Fibroblast of lung (primary cell): ENCODE data around the gene PSMD1. TPM values are rescaled to one million over a fixed set of nuclear protein-coding genes. Genes with fewer than 3 reads are reported as not detected.

Source experiments
- DNase-seq, 2 donors: peaks; one replicate each; pipeline versions ENCODE4 v3.0.0 to v3.0.0-alpha.2; 2010; ENCODE audit warnings: low read depth in 2 of 2
- H2AFZ ChIP-seq: 2 replicates; pipeline ENCODE4 v1.5.1; 2012; ENCODE audit warnings: low read length, control low read depth, inconsistent platforms
- H3K27ac ChIP-seq: 2 replicates; pipeline ENCODE4 v1.5.1; 2011; ENCODE audit warnings: low read length, control low read depth; ENCODE audit not compliant: insufficient read depth
- H3K27me3 ChIP-seq: 2 replicates; pipeline ENCODE4 v1.5.1; 2011; ENCODE audit warnings: mild to moderate bottlenecking, low read length; ENCODE audit not compliant: control insufficient read depth, insufficient read depth
- H3K36me3 ChIP-seq: 2 replicates; pipeline ENCODE4 v1.5.1; 2011; ENCODE audit warnings: low read length; ENCODE audit not compliant: control insufficient read depth, insufficient read depth
- H3K4me1 ChIP-seq: 2 replicates; pipeline ENCODE4 v1.5.1; 2011; ENCODE audit warnings: low read length; ENCODE audit not compliant: control insufficient read depth, insufficient read depth; ENCODE audit errors: extremely low read depth
- H3K4me2 ChIP-seq: 2 replicates; pipeline ENCODE4 v1.5.1; 2011; ENCODE audit warnings: low read length, control low read depth; ENCODE audit not compliant: insufficient read depth; ENCODE audit errors: extremely low read depth
- H3K4me3 ChIP-seq, 4 experiments: fragments of 200-600 bp in 1 of 4; sonication (generic) in 1 of 4; replicated peaks in 1 of 4; 2 replicates each; pipeline ENCODE4 v1.5.1; 2011 to 2016; ENCODE audit warnings: low read length in 4 of 4, low read depth in 3 of 4, mild to moderate bottlenecking in 3 of 4, control low read depth in 2 of 4, inconsistent platforms in 1 of 4, mixed read lengths in 1 of 4; ENCODE audit not compliant: insufficient read depth in 1 of 4; ENCODE audit errors: control extremely low read depth in 1 of 4
- H3K79me2 ChIP-seq: 2 replicates; pipeline ENCODE4 v1.5.1; 2012; ENCODE audit warnings: mild to moderate bottlenecking, low read length, inconsistent platforms; ENCODE audit not compliant: control insufficient read depth, insufficient read depth
- H3K9ac ChIP-seq: 2 replicates; pipeline ENCODE4 v1.5.1; 2011; ENCODE audit warnings: mild to moderate bottlenecking, low read length, control low read depth; ENCODE audit not compliant: insufficient read depth
- H3K9me3 ChIP-seq: 2 replicates; pipeline ENCODE4 v1.5.1; 2012; ENCODE audit warnings: low read depth, low read length; ENCODE audit not compliant: control insufficient read depth, insufficient read depth
- H4K20me1 ChIP-seq: 2 replicates; pipeline ENCODE4 v1.5.1; 2011; ENCODE audit warnings: low read length; ENCODE audit not compliant: control insufficient read depth, insufficient read depth; ENCODE audit errors: extremely low read depth
- CTCF ChIP-seq, 2 donors: IDR thresholded peaks in 1 of 2; conservative IDR thresholded peaks in 1 of 2; 1 replicate in 1 of 2; 2 replicates in 1 of 2; pipeline ENCODE4 v1.5.1; 2011 to 2012; ENCODE audit warnings: low read length in 2 of 2, control low read depth in 1 of 2, inconsistent platforms in 1 of 2, low read depth in 1 of 2, mild to moderate bottlenecking in 1 of 2
- EZH2 ChIP-seq: IDR thresholded peaks from 2 replicates; pipeline ENCODE4 v1.5.1; 2012; ENCODE audit warnings: low read length, control low read depth, mild to moderate bottlenecking; ENCODE audit errors: missing control alignments
- polyA plus RNA-seq, 2 donors: library from polyadenylated mRNA; depleted of rRNA in 1 of 2; stranded (reverse) in 1 of 2; unstranded in 1 of 2; fragments of >200 nt; gene quantifications; 2 replicates each; pipeline ENCODE4 v1.2.1, GENCODE V29; 2011 to 2012; ENCODE audit warnings: missing spikeins in 1 of 2
- total RNA-seq: library from RNA; depleted of rRNA; stranded (reverse); fragments of >200 nt; gene quantifications from 2 replicates; pipeline ENCODE4 v1.2.1, GENCODE V29; 2014

The PSMD1 gene
- total and polyA plus RNA-seq, 2 donors (not counting 1 experiment from before 2014, with no cell fraction given) = 125 to 144 TPM

- TF ChIP-seq CTCF (conservative IDR thresholded peaks at IDR 0.05 in 1 of 2, IDR thresholded peaks at IDR 0.05 in 1 of 2; ENCODE audit: low read depth in 1 of 2, low read length in 2 of 2) (no peak), EZH2 (no peak)
- no peaks in the 10 kb centered on the region for H3K9me3 ChIP-seq
- H3K36me3 ChIP-seq = no peaks in the 10 kb centered on the region
- no peak for DNase-seq
- H3K4me2 ChIP-seq = no peak overlapping the region
- H3K9ac ChIP-seq = no peak overlapping the region
- peaks cover 8% of the 10 kb centered on the region for H3K4me1 ChIP-seq
- H3K4me3 ChIP-seq = no peak overlapping the region
- no peaks in the 10 kb centered on the region for H3K27me3 ChIP-seq
- H2AFZ ChIP-seq = no peak overlapping the region
- no peaks in the 10 kb centered on the region for H3K79me2 ChIP-seq
- no peak overlapping the region for H3K27ac ChIP-seq
- no peaks in the 10 kb centered on the region for H4K20me1 ChIP-seq
Measured at GRCh38 chr2:231146665-231147064, 90.0 kb downstream of the PSMD1 start.

GRCh38 chr2:231152800-231153557 lies 96.3 kb downstream of the PSMD1 start:
- Histone ChIP-seq H3K27me3 (no peaks in the 10 kb centered on the region), H3K9ac (no peak overlapping the region), H2AFZ (no peak overlapping the region), H3K9me3 (no peaks in the 10 kb centered on the region), H3K36me3 (no peaks in the 10 kb centered on the region), H3K27ac (no peak overlapping the region), H3K79me2 (no peaks in the 10 kb centered on the region), H4K20me1 (no peaks in the 10 kb centered on the region), H3K4me2 (no peak overlapping the region), H3K4me1 (no peaks in the 10 kb centered on the region), H3K4me3 (no peak overlapping the region)
- TF ChIP-seq CTCF (conservative IDR thresholded peaks at IDR 0.05 in 1 of 2, IDR thresholded peaks at IDR 0.05 in 1 of 2; ENCODE audit: low read depth in 1 of 2, low read length in 2 of 2) (no peak), EZH2 (no peak)
- peak; percentile 64 to 83 for DNase-seq

- no peaks in the 10 kb centered on the region for H3K36me3 ChIP-seq
- DNase-seq = peak in 1 of 2 donors; percentile 59
- no peak overlapping the region for H3K4me2 ChIP-seq
Measured at GRCh38 chr2:231159306-231159705, 102.6 kb downstream of the PSMD1 start.

More at GRCh38 chr2:231159306-231159705, 102.6 kb downstream of the PSMD1 start:
- H3K9me3 ChIP-seq = no peaks in the 10 kb centered on the region
- peak overlapping the region; percentile 39 for H3K27ac ChIP-seq
- no peak for TF ChIP-seq EZH2
- no peak for TF ChIP-seq CTCF (conservative IDR thresholded peaks at IDR 0.05 in 1 of 2, IDR thresholded peaks at IDR 0.05 in 1 of 2; ENCODE audit: low read depth in 1 of 2, low read length in 2 of 2)
- H3K4me1 ChIP-seq = peaks cover 28% of the 10 kb centered on the region
- H3K79me2 ChIP-seq = no peaks in the 10 kb centered on the region
- H2AFZ ChIP-seq = no peak overlapping the region
- no peak overlapping the region for H3K4me3 ChIP-seq
- no peak overlapping the region for H3K9ac ChIP-seq
- H3K27me3 ChIP-seq = no peaks in the 10 kb centered on the region
- H4K20me1 ChIP-seq = no peaks in the 10 kb centered on the region
